WTC11 (cell line): ENCODE data around the gene ZNF394. TPM values are rescaled to one million over a fixed set of nuclear protein-coding genes. Genes with fewer than 3 reads are reported as not detected.
A peak's percentile ranks its signal among the peaks of the same experiment; 100 is the strongest.

Experiments
- ATAC-seq: fragments of 200-7000 bp; cut with Tn5 transposase; 2 replicates; pipeline ENCODE4 v1.10.0; 2021; ENCODE audit warnings: mild to moderate bottlenecking, moderate library complexity
- CTCF ChIA-PET: fragments of 300-600 bp; sonication (Branson Sonifier 250); formaldehyde crosslinking; loops from one replicate; lab custom pipeline; 2021; ENCODE audit warnings: antibody characterized with exemption; lab: Charles Lee
- POLR2A ChIA-PET: fragments of 350-600 bp; sonication (Branson Sonifier 250); formaldehyde crosslinking; loops from one replicate; lab custom pipeline; 2021; ENCODE audit warnings: antibody characterized with exemption; lab: Charles Lee
- DNase-seq: peaks from one replicate; pipeline ENCODE4 v3.0.0; 2021; ENCODE audit warnings: low spot score
- H3K27ac Mint-ChIP-seq: 2 replicates; pipeline ENCODE4 v1.8.0; 2021; ENCODE audit warnings: mixed read lengths
- H3K27me3 Mint-ChIP-seq: 2 replicates; pipeline ENCODE4 v1.8.0; 2021; ENCODE audit warnings: low read depth, mild to moderate bottlenecking, moderate library complexity, mixed read lengths
- H3K36me3 Mint-ChIP-seq: 2 replicates; pipeline ENCODE4 v1.8.0; 2021; ENCODE audit warnings: mixed read lengths
- H3K4me1 Mint-ChIP-seq: 2 replicates; pipeline ENCODE4 v1.8.0; 2022; ENCODE audit warnings: mixed read lengths
- H3K4me3 Mint-ChIP-seq: 2 replicates; pipeline ENCODE4 v1.8.0; 2021; ENCODE audit warnings: mild to moderate bottlenecking, moderate library complexity, mixed read lengths
- H3K9me3 Mint-ChIP-seq: 2 replicates; pipeline ENCODE4 v1.8.0; 2021; ENCODE audit warnings: mixed read lengths
- ATF1 ChIP-seq: sonication (generic); formaldehyde crosslinking; IDR thresholded peaks from 2 replicates; pipeline ENCODE4 v1.8.1; 2023; ENCODE audit warnings: mild to moderate bottlenecking, moderate library complexity, missing genetic modification reagents
- ATF3 ChIP-seq: sonication (generic); formaldehyde crosslinking; conservative IDR thresholded peaks from 2 replicates; pipeline ENCODE4 v1.8.1; 2022; ENCODE audit warnings: mild to moderate bottlenecking, missing genetic modification reagents
- CBFB ChIP-seq: sonication (generic); formaldehyde crosslinking; IDR thresholded peaks from 2 replicates; pipeline ENCODE4 v1.8.1; 2022; ENCODE audit warnings: mild to moderate bottlenecking, low read depth, missing genetic modification reagents
- CREB1 ChIP-seq: sonication (generic); formaldehyde crosslinking; IDR thresholded peaks from 2 replicates; pipeline ENCODE4 v1.8.0; 2023; ENCODE audit warnings: mild to moderate bottlenecking, missing genetic modification reagents
- FOXJ3 ChIP-seq: sonication (generic); formaldehyde crosslinking; IDR thresholded peaks from 2 replicates; pipeline ENCODE4 v1.9.0; 2021; ENCODE audit warnings: missing genetic modification reagents, mild to moderate bottlenecking, borderline replicate concordance
- SMAD4 ChIP-seq: sonication (generic); formaldehyde crosslinking; IDR thresholded peaks from 2 replicates; pipeline ENCODE4 v1.8.0; 2022; ENCODE audit warnings: mild to moderate bottlenecking, missing genetic modification reagents
- SOX15 ChIP-seq: fragments of 250-450 bp; sonication (Bioruptor Pico); IDR thresholded peaks from 2 replicates; pipeline ENCODE4 v1.9.0; 2021; ENCODE audit warnings: mild to moderate bottlenecking
- TEAD4 ChIP-seq: sonication (generic); formaldehyde crosslinking; IDR thresholded peaks from 2 replicates; pipeline ENCODE4 v1.8.0; 2022; ENCODE audit warnings: mild to moderate bottlenecking, missing genetic modification reagents
- USF2 ChIP-seq: sonication (generic); formaldehyde crosslinking; IDR thresholded peaks from 2 replicates; pipeline ENCODE4 v1.8.1; 2023; ENCODE audit warnings: mild to moderate bottlenecking, missing genetic modification reagents, moderate library complexity
- ZBTB21 ChIP-seq: sonication (generic); formaldehyde crosslinking; IDR thresholded peaks from 2 replicates; pipeline ENCODE4 v1.8.1; 2023; ENCODE audit warnings: mild to moderate bottlenecking, missing genetic modification reagents, borderline replicate concordance
- ZNF121 ChIP-seq: sonication (generic); formaldehyde crosslinking; IDR thresholded peaks from 2 replicates; pipeline ENCODE4 v1.8.0; 2023; ENCODE audit warnings: missing genetic modification reagents
- ZNF232 ChIP-seq: sonication (generic); formaldehyde crosslinking; IDR thresholded peaks from 2 replicates; pipeline ENCODE4 v1.8.0; 2022; ENCODE audit warnings: mild to moderate bottlenecking, missing genetic modification reagents
- ZNF423 ChIP-seq: fragments of 250-450 bp; sonication (Bioruptor Pico); IDR thresholded peaks from 2 replicates; pipeline ENCODE4 v2.1.2; 2022; ENCODE audit warnings: mild to moderate bottlenecking, moderate library complexity
- total RNA-seq: library from RNA; stranded (reverse); gene quantifications from 3 replicates; pipeline ENCODE4 v1.2.3, GENCODE V29; 2021
- TF ChIP-seq, protein P1 (sequence below): sonication (generic); formaldehyde crosslinking; IDR thresholded peaks from 2 replicates; pipeline ENCODE4 v1.8.0; 2023; ENCODE audit warnings: missing genetic modification reagents, mild to moderate bottlenecking, borderline replicate concordance
- TF ChIP-seq, protein P2 (sequence below): sonication (generic); formaldehyde crosslinking; IDR thresholded peaks from 2 replicates; pipeline ENCODE4 v1.8.1; 2023; ENCODE audit warnings: mild to moderate bottlenecking, missing genetic modification reagents
- TF ChIP-seq, protein P3 (sequence below): sonication (generic); formaldehyde crosslinking; IDR thresholded peaks from 2 replicates; pipeline ENCODE4 v1.8.0; 2022; ENCODE audit warnings: missing genetic modification reagents

The ZNF394 gene
- total RNA-seq, 1 experiment from 2014 or later: 24.0 TPM

DNA sequence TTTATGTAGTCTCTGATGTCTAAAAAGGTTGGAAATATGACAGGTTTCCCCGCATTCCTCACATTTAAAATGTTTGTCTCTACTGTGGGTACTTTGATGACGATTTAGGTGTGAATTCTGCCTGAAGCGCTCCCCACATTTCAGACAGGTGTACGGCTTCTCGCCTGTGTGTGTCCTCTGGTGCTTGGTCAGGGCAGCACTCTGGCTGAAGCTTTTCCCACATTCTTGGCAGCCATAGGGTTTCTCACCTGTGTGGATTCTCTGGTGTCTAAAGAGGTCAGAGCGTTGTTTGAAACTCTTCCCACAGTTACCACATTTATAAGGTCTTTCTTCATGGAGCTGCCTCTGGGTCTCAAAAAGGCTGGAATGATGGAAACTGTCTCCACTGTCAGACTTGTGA is 6.3 kb downstream of the ZNF394 start:
- Mint-ChIP-seq H3K27ac (no peak overlapping the region), H3K36me3 (peaks cover 47% of the 10 kb centered on the region), H3K9me3 (peaks cover 18% of the 10 kb centered on the region), H3K4me3 (no peak overlapping the region)
- ATAC-seq: no peak
- CTCF ChIA-PET: no interaction called here
- POLR2A ChIA-PET: no interaction called here
- no peak for TF ChIP-seq ZNF423 (CRISPR knock-in tag)
- TF ChIP-seq, protein P1, sequence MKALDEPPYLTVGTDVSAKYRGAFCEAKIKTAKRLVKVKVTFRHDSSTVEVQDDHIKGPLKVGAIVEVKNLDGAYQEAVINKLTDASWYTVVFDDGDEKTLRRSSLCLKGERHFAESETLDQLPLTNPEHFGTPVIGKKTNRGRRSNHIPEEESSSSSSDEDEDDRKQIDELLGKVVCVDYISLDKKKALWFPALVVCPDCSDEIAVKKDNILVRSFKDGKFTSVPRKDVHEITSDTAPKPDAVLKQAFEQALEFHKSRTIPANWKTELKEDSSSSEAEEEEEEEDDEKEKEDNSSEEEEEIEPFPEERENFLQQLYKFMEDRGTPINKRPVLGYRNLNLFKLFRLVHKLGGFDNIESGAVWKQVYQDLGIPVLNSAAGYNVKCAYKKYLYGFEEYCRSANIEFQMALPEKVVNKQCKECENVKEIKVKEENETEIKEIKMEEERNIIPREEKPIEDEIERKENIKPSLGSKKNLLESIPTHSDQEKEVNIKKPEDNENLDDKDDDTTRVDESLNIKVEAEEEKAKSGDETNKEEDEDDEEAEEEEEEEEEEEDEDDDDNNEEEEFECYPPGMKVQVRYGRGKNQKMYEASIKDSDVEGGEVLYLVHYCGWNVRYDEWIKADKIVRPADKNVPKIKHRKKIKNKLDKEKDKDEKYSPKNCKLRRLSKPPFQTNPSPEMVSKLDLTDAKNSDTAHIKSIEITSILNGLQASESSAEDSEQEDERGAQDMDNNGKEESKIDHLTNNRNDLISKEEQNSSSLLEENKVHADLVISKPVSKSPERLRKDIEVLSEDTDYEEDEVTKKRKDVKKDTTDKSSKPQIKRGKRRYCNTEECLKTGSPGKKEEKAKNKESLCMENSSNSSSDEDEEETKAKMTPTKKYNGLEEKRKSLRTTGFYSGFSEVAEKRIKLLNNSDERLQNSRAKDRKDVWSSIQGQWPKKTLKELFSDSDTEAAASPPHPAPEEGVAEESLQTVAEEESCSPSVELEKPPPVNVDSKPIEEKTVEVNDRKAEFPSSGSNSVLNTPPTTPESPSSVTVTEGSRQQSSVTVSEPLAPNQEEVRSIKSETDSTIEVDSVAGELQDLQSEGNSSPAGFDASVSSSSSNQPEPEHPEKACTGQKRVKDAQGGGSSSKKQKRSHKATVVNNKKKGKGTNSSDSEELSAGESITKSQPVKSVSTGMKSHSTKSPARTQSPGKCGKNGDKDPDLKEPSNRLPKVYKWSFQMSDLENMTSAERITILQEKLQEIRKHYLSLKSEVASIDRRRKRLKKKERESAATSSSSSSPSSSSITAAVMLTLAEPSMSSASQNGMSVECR (CRISPR knock-in tag): no peak
- no peak for TF ChIP-seq ZNF121
- TF ChIP-seq, protein P2, sequence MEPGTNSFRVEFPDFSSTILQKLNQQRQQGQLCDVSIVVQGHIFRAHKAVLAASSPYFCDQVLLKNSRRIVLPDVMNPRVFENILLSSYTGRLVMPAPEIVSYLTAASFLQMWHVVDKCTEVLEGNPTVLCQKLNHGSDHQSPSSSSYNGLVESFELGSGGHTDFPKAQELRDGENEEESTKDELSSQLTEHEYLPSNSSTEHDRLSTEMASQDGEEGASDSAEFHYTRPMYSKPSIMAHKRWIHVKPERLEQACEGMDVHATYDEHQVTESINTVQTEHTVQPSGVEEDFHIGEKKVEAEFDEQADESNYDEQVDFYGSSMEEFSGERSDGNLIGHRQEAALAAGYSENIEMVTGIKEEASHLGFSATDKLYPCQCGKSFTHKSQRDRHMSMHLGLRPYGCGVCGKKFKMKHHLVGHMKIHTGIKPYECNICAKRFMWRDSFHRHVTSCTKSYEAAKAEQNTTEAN: no peak
- TF ChIP-seq, all 79 proteins: peak for 0
- peaks cover 11% of the 10 kb centered on the region for H3K4me1 Mint-ChIP-seq
- no peaks in the 10 kb centered on the region for H3K27me3 Mint-ChIP-seq
- DNase-seq: no peak

GRCh38 chr7:99490878-99491277 is 9.2 kb downstream of the ZNF394 start:
- no peak overlapping the region for H3K27ac Mint-ChIP-seq
- ChIA-PET CTCF (interaction anchor here (1.1 to 1.4 kb wide), 2 partner anchors 15 to 45 kb away, joined by 3 to 8 read pairs; no protein-coding TSS in a partner anchor), POLR2A (no interaction called here)
- peaks cover 18% of the 10 kb centered on the region for H3K9me3 Mint-ChIP-seq
- DNase-seq (no peak), ATAC-seq (peak; percentile 76)
- TF ChIP-seq, protein P3, sequence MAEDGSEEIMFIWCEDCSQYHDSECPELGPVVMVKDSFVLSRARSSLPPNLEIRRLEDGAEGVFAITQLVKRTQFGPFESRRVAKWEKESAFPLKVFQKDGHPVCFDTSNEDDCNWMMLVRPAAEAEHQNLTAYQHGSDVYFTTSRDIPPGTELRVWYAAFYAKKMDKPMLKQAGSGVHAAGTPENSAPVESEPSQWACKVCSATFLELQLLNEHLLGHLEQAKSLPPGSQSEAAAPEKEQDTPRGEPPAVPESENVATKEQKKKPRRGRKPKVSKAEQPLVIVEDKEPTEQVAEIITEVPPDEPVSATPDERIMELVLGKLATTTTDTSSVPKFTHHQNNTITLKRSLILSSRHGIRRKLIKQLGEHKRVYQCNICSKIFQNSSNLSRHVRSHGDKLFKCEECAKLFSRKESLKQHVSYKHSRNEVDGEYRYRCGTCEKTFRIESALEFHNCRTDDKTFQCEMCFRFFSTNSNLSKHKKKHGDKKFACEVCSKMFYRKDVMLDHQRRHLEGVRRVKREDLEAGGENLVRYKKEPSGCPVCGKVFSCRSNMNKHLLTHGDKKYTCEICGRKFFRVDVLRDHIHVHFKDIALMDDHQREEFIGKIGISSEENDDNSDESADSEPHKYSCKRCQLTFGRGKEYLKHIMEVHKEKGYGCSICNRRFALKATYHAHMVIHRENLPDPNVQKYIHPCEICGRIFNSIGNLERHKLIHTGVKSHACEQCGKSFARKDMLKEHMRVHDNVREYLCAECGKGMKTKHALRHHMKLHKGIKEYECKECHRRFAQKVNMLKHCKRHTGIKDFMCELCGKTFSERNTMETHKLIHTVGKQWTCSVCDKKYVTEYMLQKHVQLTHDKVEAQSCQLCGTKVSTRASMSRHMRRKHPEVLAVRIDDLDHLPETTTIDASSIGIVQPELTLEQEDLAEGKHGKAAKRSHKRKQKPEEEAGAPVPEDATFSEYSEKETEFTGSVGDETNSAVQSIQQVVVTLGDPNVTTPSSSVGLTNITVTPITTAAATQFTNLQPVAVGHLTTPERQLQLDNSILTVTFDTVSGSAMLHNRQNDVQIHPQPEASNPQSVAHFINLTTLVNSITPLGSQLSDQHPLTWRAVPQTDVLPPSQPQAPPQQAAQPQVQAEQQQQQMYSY (CRISPR knock-in tag): no peak
- TF ChIP-seq CREB1 (CRISPR knock-in tag) (no peak), ATF3 (no peak), SMAD4 (CRISPR knock-in tag) (no peak), SOX15 (CRISPR knock-in tag) (no peak)
- H3K4me3 Mint-ChIP-seq: no peak overlapping the region
- no peaks in the 10 kb centered on the region for H3K4me1 Mint-ChIP-seq
- H3K36me3 Mint-ChIP-seq: peaks cover 35% of the 10 kb centered on the region
- no peaks in the 10 kb centered on the region for H3K27me3 Mint-ChIP-seq

- ChIA-PET POLR2A (interaction anchor here (0.7 kb wide), 1 partner anchor 168 kb away, joined by 5 read pairs; no protein-coding TSS in a partner anchor), CTCF (interaction anchor here (0.6 kb wide), 1 partner anchor 74 kb away, joined by 3 read pairs; no protein-coding TSS in a partner anchor)
- H3K4me3 Mint-ChIP-seq: no peak overlapping the region
- ATAC-seq: peak; percentile 81
- no peak for DNase-seq
- TF ChIP-seq TEAD4 (CRISPR knock-in tag) (no peak), ZNF232 (CRISPR knock-in tag) (no peak), ZBTB21 (CRISPR knock-in tag) (no peak), FOXJ3 (CRISPR knock-in tag) (no peak), USF2 (CRISPR knock-in tag) (no peak), CBFB (CRISPR knock-in tag) (no peak), ATF1 (no peak)
- TF ChIP-seq, all 79 proteins: peak for 0
- Mint-ChIP-seq H3K27me3 (no peaks in the 10 kb centered on the region), H3K27ac (no peak overlapping the region), H3K36me3 (peaks cover 21% of the 10 kb centered on the region), H3K4me1 (no peaks in the 10 kb centered on the region), H3K9me3 (peaks cover 15% of the 10 kb centered on the region)
Observed at GRCh38 chr7:99489235-99489634, 10.8 kb downstream of the ZNF394 start.
